Stimulated activated naive CD8-positive, alpha-beta T cell treated with anti-CD3 and anti-CD28 coated beads, Interleukin-15, Interleukin-2, amounts not matched to agents 100 ng/mL and 50 ng/mL, for 24 hours (primary cell): ENCODE results near the gene CHID1.

Experiments used
- H3K27ac Mint-ChIP-seq: one replicate; pipeline ENCODE4 v1.8.0; 2021; ENCODE audit warnings: mild to moderate bottlenecking, mixed read lengths
- H3K27me3 Mint-ChIP-seq: one replicate; pipeline ENCODE4 v1.8.0; 2021; ENCODE audit warnings: mixed read lengths
- H3K36me3 Mint-ChIP-seq: one replicate; pipeline ENCODE4 v1.8.0; 2021; ENCODE audit warnings: low read depth, mixed read lengths
- H3K4me1 Mint-ChIP-seq: one replicate; pipeline ENCODE4 v1.8.0; 2021; ENCODE audit warnings: low read depth, mixed read lengths
- H3K4me3 Mint-ChIP-seq: one replicate; pipeline ENCODE4 v1.8.0; 2021; ENCODE audit warnings: mild to moderate bottlenecking, mixed read lengths
- H3K9me3 Mint-ChIP-seq: one replicate; pipeline ENCODE4 v1.8.0; 2021; ENCODE audit warnings: mixed read lengths

CHID1 gene

DNA sequence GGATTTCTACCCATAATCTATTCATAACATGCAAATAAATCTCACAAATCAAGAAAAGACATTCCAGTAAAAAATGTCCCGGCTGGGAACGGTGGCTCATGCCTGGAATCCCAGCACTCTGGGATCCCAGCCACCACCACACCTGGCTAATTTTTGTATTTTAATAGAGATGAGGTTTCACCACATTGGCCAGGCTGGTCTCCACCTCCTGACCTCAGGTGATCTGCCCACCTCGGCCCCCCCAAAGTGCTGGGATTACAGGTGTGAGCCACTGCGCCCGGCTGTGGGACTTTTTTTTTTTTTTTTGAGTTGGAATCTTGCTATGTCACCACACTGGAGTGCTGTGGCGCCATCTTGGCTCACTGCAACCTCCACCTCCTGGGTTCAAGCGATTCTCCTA is 4.7 kb downstream of the CHID1 start:
- H3K9me3 Mint-ChIP-seq, result no peaks in the 10 kb centered on the region
- peaks cover 51% of the 10 kb centered on the region for H3K36me3 Mint-ChIP-seq
- H3K27me3 Mint-ChIP-seq, result no peaks in the 10 kb centered on the region
- no peak overlapping the region for H3K4me3 Mint-ChIP-seq
- peaks cover 20% of the 10 kb centered on the region for H3K4me1 Mint-ChIP-seq
- no peak overlapping the region for H3K27ac Mint-ChIP-seq

DNA sequence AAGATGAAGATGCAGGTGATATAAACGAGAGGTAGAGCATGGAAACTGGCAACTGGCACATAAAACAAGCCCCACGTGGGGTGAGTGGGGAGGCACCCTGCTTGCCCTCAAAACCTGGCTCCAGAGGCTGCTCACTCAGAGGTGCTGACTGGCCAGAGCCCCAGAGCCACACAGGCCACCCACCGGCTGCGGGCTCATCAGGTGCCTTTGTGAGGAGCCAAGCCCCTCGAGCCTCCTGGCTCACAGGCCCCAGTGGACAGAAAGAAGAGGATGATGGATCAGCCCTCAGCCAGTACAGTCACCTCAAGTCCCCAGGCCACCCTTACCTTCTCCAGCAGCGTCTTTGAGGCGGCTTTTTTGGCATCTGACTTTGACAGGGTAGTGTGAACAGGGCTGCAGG is 6.2 kb downstream of the CHID1 start:
- no peaks in the 10 kb centered on the region for H3K27me3 Mint-ChIP-seq
- no peak overlapping the region for H3K4me3 Mint-ChIP-seq
- peaks cover 48% of the 10 kb centered on the region for H3K36me3 Mint-ChIP-seq
- H3K27ac Mint-ChIP-seq, result no peak overlapping the region
- peaks cover 15% of the 10 kb centered on the region for H3K4me1 Mint-ChIP-seq
- H3K9me3 Mint-ChIP-seq, result no peaks in the 10 kb centered on the region

DNA sequence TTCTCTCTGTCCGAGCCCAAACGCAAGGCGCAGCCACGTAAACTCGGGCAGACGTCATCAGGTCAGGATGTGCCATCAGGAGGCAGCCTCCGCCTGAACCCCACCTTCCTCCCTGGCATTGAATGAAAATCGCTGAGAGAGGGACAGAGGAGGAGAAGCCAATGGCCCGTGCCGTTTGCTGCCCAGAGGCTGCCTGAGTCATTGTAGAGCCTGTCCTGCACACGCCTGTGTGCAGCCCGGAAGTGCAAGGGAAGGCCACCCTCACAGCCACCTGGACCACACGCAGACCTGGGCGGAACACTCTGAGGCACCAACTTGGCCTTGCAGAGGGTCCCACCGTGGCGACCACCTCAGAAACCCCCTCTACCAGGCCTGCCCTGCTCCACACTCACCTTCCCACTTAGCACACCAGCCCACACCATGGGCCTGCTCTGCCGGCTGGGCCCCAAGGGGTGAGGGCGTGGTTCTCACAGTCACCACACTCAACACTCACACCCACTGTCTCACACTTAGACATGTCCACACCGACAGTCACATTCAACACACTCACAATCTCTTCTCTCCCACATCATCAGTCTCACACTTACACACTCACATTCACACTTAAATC is 9.1 kb downstream of the CHID1 start:
- Mint-ChIP-seq H3K36me3 (peaks cover 34% of the 10 kb centered on the region), H3K27ac (no peak overlapping the region), H3K4me3 (no peak overlapping the region), H3K4me1 (no peaks in the 10 kb centered on the region), H3K9me3 (no peaks in the 10 kb centered on the region), H3K27me3 (no peaks in the 10 kb centered on the region)

- Mint-ChIP-seq H3K36me3 (peaks cover 26% of the 10 kb centered on the region), H3K9me3 (no peaks in the 10 kb centered on the region), H3K4me1 (no peaks in the 10 kb centered on the region), H3K4me3 (no peak overlapping the region), H3K27me3 (no peaks in the 10 kb centered on the region), H3K27ac (no peak overlapping the region)
Observed at GRCh38 chr11:900545-900944, 10.1 kb downstream of the CHID1 start.

GRCh38 chr11:899724-900123 is 10.9 kb downstream of the CHID1 start:
- Mint-ChIP-seq H3K4me3 (no peak overlapping the region), H3K36me3 (peaks cover 24% of the 10 kb centered on the region), H3K4me1 (no peaks in the 10 kb centered on the region), H3K27me3 (no peaks in the 10 kb centered on the region), H3K27ac (no peak overlapping the region), H3K9me3 (no peaks in the 10 kb centered on the region)

DNA sequence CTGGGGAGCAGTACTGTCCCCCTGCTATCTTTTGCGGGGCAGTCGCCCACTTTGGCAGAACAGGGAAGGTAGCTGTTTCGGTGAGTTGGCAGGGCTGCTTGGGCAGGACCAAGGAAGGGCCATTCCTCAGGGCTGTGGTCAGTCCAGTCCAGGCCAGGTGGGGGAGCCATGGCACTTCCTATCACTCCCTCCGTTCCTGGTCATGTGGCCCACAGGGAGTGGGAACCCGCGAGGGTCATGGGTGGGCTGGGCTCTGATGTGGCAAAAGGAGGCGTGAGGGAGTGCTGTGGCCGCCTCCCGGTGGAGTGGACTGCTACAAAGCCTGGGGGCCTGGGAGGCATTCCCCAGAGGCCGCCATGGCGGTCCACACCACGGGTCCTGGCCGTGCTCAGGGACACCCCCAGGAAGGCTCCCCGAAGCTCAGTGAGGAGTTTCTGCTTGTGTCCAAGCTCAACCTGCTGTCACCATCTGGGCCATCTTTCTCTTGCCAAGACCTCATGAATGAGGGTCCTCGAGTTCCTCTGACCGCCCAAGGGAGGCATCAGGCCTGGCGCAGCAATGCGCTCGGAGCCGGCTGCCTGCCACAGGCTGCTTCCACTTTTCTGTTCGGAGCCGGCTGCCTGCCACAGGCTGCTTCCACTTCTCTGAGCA is 11.9 kb downstream of the CHID1 start:
- Mint-ChIP-seq H3K27me3 (no peaks in the 10 kb centered on the region), H3K9me3 (no peaks in the 10 kb centered on the region), H3K4me3 (no peak overlapping the region), H3K36me3 (peaks cover 13% of the 10 kb centered on the region), H3K4me1 (no peaks in the 10 kb centered on the region), H3K27ac (no peak overlapping the region)

DNA sequence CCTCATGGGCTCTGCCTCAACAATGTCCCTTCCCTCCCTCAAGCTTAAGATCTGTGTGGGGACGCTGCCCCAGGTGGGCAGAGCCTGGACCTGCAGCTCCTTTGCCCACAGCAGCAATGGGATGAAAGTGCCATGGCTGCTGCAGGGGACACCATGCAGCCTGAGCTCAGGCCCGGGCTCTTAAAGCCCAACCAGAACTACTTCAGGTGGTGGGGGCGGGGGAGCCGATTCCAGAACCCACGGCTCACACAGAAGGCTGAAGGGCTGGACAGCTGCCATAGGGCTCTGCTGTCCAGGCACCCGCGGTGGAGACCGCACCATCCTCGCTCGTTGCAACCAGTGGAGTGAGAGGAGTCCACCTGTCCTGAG is 12.5 kb downstream of the CHID1 start:
- Mint-ChIP-seq H3K9me3 (no peaks in the 10 kb centered on the region), H3K27ac (no peak overlapping the region)

GRCh38 chr11:897253-898142 is 13.1 kb downstream of the CHID1 start:
- H3K27me3 Mint-ChIP-seq, result no peaks in the 10 kb centered on the region
- peaks cover 6% of the 10 kb centered on the region for H3K36me3 Mint-ChIP-seq
- H3K4me1 Mint-ChIP-seq, result no peaks in the 10 kb centered on the region
- no peak overlapping the region for H3K4me3 Mint-ChIP-seq
- H3K27ac Mint-ChIP-seq, result no peak overlapping the region
- H3K9me3 Mint-ChIP-seq, result no peaks in the 10 kb centered on the region

More for the DNA sequence above, 12.5 kb downstream of the CHID1 start:
- Mint-ChIP-seq H3K36me3 (peaks cover 11% of the 10 kb centered on the region), H3K4me1 (no peaks in the 10 kb centered on the region), H3K4me3 (no peak overlapping the region), H3K27me3 (no peaks in the 10 kb centered on the region)

DNA sequence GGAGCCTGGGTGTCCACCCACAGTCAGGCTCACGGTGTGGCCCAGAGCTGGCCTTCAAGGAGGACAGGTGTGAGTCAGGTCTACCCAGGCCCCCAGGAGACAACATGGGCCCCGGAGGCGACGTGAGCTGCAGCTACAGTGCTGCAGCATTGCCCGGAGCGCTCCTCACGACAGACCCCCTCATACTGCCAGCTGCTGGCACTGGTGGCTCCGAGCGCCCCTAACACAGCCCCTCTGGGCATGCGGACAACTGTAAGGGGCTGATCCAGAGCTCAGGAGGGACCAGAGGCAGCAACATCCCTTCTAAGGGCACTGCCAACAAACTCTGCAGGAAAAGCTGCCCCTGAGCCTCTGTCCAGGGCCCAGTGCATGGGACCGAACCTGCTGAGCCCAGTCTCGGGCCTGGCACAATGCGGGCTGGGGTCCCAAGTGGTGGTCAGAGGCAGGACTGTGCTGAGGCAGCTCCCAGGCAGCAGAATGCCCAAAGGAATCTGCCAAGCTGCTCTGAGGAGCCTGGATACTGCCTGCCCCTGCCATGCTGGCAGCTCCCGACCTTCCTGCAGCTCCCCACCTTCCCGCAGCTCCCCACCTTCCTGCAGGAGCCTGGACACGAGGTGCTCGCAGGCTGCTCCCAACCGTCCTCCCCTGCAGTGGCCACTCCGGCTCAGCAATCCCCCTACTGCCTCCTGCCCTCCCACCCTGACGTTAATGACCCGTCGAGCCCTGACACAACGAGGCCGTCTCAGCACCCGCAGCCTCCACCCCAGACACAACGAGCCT is 15.1 kb downstream of the CHID1 start:
- H3K27ac Mint-ChIP-seq, result no peak overlapping the region
- H3K27me3 Mint-ChIP-seq, result no peaks in the 10 kb centered on the region
- H3K4me1 Mint-ChIP-seq, result no peaks in the 10 kb centered on the region
- no peaks in the 10 kb centered on the region for H3K9me3 Mint-ChIP-seq
- no peak overlapping the region for H3K4me3 Mint-ChIP-seq
- no peaks in the 10 kb centered on the region for H3K36me3 Mint-ChIP-seq

DNA sequence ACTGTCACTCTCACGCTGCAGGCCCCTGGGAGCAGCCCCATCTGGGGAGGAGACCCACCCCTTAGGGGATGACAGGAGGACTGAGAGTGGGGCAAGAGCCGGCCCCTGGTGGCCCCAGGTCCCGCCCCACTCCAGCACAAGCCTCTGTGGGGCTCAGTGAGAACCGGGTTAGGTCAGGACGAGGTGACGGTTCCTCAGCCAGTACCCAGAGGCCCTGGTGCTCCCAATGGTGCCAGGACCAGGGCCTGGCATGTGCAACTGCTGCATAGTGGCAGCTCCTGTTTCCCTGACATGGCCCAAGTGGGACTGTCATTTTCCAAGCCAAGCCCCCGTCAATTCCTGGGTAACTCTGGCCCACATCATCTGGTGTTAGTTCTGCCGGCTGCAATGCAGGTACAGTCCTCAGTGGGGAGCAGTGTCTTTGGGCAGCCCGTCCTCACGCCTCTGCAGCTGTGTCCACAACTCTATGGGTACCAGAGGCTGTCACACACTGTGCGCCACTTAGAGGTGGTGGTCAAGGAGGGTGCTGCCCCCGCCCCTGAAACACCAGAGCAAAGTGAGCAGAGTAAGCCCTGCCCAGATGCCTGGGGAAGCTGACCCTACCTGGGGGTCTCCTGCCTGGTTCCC is 15.9 kb downstream of the CHID1 start:
- H3K9me3 Mint-ChIP-seq, result no peaks in the 10 kb centered on the region
- no peaks in the 10 kb centered on the region for H3K4me1 Mint-ChIP-seq
- H3K27ac Mint-ChIP-seq, result no peak overlapping the region
- no peak overlapping the region for H3K4me3 Mint-ChIP-seq
- no peaks in the 10 kb centered on the region for H3K36me3 Mint-ChIP-seq
- H3K27me3 Mint-ChIP-seq, result no peaks in the 10 kb centered on the region

- H3K27me3 Mint-ChIP-seq, result no peaks in the 10 kb centered on the region
- peaks cover 4% of the 10 kb centered on the region for H3K36me3 Mint-ChIP-seq
- no peaks in the 10 kb centered on the region for H3K9me3 Mint-ChIP-seq
- no peak overlapping the region for H3K4me3 Mint-ChIP-seq
- no peak overlapping the region for H3K27ac Mint-ChIP-seq
- H3K4me1 Mint-ChIP-seq, result no peaks in the 10 kb centered on the region
Observed at GRCh38 chr11:893008-893654, 17.5 kb downstream of the CHID1 start.

DNA sequence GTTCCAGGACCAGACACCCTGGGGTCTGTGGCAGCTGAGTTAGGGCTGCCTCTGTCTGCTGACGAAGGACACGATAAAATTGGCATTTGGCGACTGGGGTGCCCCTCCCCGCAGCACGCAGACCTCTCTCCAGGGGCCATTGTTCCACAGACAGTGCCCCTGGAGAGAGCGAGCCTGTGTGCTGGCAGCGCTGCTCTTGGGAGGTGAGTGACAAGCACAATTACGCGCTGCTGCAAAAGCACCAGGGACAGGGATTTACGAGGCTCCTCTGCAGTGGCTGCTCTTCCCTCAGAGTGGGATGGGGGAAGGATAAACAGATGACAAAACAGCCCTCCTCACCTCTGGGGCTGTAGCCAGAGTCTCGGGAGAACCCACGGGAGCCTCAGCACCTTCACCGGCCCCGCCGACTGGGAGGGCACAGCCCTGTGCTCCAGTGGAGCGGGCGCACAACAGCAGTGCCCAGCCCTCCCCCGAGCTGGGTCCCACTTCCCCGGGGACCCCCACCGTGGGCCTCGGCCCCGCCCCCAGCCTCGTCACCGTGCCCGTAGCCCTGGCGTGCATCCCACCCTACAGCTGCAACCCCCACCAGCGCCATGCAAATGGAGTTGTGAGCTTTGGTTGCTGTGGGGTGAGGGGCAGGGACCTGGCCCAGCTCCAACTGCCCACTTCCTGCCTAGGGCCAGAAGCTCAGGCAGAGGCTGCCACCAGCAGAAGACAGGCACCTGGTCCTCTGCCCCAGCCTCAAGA is 19.6 kb downstream of the CHID1 start:
- no peaks in the 10 kb centered on the region for H3K9me3 Mint-ChIP-seq
- no peaks in the 10 kb centered on the region for H3K4me1 Mint-ChIP-seq
- no peaks in the 10 kb centered on the region for H3K27me3 Mint-ChIP-seq
- H3K4me3 Mint-ChIP-seq, result no peak overlapping the region
- peaks cover 16% of the 10 kb centered on the region for H3K36me3 Mint-ChIP-seq
- H3K27ac Mint-ChIP-seq, result no peak overlapping the region

DNA sequence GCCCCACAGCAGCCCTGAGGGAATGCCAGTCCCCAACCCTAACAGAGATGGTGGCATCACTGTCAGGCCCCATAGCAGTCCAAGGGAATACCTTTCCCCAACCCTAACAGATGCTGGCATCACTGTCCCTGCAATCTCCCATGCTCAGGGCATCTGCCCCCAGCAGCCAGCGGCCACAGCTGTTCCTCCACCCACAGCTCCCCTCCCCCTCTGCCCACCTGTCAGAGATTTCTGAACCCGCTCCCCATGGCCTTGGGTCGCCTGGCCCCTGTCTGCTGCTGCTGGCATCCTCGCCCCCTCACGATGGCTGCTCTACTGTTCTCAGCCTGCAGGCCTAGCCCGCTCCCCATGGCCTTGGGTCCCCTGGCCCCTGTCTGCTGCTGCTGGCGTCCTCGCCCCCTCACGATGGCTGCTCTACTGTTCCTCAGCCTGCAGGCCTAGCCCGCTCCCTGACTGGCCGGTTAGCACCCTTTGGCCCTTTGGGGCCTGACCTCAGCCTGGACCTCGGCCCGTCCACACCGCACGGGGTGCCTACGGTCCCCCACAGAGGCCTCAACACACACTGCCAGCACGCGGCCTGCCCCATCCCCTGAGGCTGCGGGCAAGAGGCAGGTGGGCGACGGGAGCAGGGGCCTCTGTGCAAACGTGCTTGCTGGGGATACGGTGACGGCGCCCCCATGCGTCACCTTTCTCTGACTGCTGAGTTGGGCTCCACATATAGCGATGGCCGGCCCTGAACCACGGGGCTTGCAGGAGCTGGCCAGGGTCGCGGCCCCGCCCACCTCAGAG is 20.7 kb downstream of the CHID1 start:
- H3K36me3 Mint-ChIP-seq, result peaks cover 22% of the 10 kb centered on the region

More for the DNA sequence above, 20.7 kb downstream of the CHID1 start:
- no peak overlapping the region for H3K4me3 Mint-ChIP-seq
- no peak overlapping the region for H3K27ac Mint-ChIP-seq
- no peaks in the 10 kb centered on the region for H3K27me3 Mint-ChIP-seq
- no peaks in the 10 kb centered on the region for H3K4me1 Mint-ChIP-seq
- H3K9me3 Mint-ChIP-seq, result no peaks in the 10 kb centered on the region
